Activated CD8-positive, alpha-beta memory T cell treated with anti-CD3 and anti-CD28 coated beads for 24 hours (primary cell): ENCODE results near the gene RAB11FIP3.

Experiments
- DNase-seq: peaks from one replicate; pipeline ENCODE4 v3.0.0-alpha.2; 2020

Gene RAB11FIP3

DNA sequence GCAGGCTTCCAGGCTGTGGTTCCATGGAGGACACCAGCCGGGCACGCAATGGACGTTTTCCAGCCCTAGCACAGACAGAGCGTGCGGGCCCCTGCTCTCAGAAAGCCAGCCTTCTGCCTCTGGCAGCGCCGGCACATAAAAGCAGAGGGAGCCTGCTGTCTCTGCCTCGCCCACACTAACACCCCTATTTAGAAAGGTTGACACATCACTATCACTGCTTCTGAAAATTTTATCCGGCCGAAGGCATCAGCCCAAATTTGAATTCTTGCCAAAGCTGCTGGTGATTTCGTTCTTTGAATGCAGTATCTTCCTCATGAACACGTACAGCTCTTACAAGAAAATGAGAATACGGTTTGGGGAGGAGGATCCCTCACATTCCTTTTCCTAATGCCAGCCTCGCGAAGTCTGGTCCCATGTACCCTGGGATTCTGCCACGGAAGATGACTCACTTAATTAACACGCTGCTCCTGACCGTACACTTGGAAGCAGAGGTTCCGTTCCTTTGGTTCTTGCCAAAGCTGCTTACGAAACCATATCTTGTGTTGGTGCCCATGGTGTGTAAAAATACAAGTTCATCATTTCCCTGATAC is 1.3 kb upstream of the RAB11FIP3 start:
- no peak for DNase-seq

GRCh38 chr16:424623-425081 is 797 bp upstream of the RAB11FIP3 start:
- no peak for DNase-seq

DNA sequence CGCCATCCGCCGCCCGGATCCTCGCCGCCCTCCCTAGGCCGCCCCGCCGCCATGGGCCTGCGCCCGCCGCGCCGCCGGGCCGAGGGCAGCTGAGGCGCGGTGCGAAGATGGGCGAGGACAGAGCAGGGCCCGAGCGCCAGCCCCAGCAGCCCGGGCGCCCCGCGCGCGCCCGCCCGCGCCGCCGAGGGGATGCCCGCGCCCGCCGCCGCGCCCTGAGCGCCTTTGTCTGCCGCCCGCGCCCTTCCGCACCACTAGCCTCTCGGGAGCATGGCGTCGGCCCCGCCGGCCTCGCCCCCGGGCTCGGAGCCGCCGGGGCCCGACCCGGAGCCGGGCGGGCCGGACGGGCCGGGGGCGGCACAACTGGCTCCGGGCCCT is 278 bp downstream of the RAB11FIP3 start:
- DNase-seq: no peak

DNA sequence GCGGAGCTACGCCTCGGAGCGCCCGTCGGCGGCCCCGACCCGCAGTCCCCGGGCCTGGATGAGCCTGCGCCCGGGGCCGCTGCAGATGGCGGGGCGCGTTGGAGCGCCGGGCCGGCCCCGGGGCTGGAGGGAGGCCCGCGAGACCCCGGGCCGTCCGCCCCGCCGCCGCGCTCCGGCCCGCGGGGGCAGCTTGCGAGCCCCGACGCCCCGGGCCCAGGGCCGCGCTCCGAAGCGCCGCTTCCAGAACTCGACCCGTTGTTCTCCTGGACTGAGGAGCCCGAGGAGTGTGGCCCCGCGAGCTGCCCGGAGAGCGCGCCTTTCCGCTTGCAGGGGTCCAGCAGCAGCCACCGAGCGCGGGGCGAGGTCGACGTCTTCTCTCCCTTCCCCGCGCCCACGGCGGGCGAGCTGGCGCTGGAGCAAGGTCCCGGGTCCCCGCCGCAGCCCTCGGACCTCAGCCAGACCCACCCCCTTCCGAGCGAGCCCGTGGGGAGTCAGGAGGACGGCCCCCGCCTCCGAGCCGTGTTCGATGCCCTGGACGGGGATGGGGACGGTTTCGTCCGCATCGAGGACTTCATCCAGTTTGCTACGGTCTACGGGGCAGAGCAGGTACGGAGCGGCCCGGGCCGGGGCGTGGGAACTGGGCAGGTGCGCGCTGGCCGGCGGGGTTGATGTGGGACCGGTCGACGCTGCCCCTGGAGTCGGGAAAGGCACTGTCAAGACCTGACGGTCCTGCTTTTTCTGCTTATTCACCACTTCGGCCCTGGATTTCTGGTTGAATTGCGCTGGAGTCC is 861 bp downstream of the RAB11FIP3 start:
- DNase-seq: peak; percentile 66

- no peak for DNase-seq
Measured at GRCh38 chr16:426906-427249, 1.4 kb downstream of the RAB11FIP3 start.

DNA sequence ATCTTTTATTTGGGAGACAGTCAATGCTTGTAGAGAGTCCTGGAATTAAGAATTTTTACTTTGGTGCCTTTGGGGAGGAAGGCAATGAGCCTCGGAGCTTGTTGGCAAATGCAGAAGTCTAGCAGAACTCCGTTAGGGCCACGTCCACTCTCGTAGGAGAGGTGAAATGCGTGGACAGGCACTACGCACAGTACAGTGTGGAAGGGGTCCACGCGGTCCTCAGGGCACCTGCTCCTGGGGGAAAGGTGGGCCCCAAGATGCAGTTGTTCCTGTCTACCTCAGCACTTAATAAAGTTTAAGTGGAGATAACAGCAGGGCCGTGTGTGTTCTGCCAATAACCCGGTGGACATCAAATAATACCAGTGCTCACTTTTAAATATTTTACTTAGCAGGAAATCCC is 1.8 kb downstream of the RAB11FIP3 start:
- DNase-seq: no peak

DNA sequence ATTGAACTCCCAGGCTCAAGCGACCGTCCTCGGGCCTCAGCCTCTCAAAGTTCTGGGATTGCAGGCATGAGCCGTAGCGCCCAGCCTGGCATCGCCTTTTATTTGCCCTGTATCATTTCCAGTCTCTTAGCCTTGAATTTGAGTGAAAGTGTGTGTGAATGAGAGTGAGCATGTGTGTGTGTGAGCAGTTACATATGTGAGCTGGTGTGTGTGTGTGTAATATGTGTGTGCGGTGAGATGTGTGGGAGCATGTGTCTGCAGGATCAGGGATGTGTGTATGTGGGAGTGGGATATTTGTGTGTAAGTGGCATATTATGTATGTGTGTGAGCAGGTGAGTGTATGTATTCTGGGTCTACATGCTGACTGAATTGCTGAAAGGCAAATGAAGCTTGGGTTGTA is 5.5 kb downstream of the RAB11FIP3 start:
- no peak for DNase-seq

DNA sequence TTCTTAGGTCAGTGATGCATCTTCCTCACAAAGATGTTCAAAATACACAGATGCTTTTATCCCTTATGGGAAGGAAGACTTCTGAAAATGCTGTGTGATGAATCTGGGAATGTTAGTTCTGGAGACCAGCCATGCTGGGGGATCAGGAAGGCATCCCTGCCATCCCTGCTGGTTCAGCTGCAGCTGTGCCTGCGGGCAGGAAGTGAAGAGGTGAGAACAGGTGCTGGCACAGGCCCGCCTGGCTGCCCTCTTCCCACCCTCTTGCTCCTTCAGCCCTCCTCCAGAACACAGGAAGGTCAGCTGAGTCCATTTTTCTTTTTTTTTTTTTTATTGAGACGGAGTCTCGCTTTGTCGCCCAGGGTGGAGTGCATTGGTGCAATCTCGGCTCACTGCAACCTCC is 15.2 kb downstream of the RAB11FIP3 start:
- no peak for DNase-seq

DNA sequence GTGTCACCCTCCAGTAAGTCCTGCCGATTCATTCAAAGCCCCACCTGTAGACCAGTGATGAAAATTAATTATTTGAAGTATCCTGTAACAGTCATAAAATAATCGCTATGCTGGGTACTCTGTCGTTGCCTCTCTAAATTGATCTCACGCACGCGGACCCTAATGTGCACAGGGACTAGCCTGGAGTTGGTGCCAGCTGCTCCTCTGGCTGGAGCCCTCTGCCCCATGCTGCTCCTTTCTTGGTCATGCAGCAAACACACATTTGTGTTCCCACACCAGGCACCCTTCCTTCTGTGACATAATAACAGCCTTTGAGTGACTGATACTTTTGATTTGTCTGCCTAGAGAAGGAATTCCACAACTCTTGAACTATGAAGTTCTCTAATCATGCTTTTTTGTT is 16.0 kb downstream of the RAB11FIP3 start:
- no peak for DNase-seq

- DNase-seq: no peak
Measured at GRCh38 chr16:442976-443375, 17.5 kb downstream of the RAB11FIP3 start.

GRCh38 chr16:444027-444426 is 18.6 kb downstream of the RAB11FIP3 start:
- no peak for DNase-seq

- DNase-seq: no peak
Measured at GRCh38 chr16:445566-445965, 20.1 kb downstream of the RAB11FIP3 start.

- no peak for DNase-seq
Measured at GRCh38 chr16:450385-450784, 24.9 kb downstream of the RAB11FIP3 start.

GRCh38 chr16:450785-451512 is 25.5 kb downstream of the RAB11FIP3 start:
- no peak for DNase-seq

GRCh38 chr16:454397-454940 is 29.0 kb downstream of the RAB11FIP3 start:
- no peak for DNase-seq

- DNase-seq: no peak
Measured at GRCh38 chr16:455453-455852, 30.0 kb downstream of the RAB11FIP3 start.

- no peak for DNase-seq
Measured at GRCh38 chr16:456891-457483, 31.5 kb downstream of the RAB11FIP3 start.

- no peak for DNase-seq
Measured at GRCh38 chr16:457732-458400, 32.4 kb downstream of the RAB11FIP3 start.

DNA sequence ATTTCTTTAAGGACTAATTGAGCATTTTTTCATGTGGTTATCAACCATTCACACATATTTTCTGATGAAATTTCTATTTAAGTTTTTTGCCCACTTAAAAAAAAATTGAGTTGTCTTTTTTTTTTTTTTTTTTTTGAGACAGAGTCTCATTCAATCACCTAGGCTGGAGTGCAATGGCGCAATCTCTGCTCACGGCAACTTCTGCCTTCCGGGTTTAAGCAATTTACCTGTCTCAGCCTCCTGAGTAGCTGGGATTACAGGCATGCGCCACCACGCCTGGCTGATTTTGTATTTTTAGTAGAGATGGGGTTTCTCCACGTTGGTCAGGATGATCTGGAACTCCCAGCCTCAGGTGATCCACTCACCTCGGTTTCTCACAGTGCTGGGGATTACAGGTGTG is 34.3 kb downstream of the RAB11FIP3 start:
- DNase-seq: no peak

GRCh38 chr16:460787-461186 is 35.3 kb downstream of the RAB11FIP3 start:
- no peak for DNase-seq

- DNase-seq: no peak
Measured at GRCh38 chr16:463071-463470, 37.6 kb downstream of the RAB11FIP3 start.

GRCh38 chr16:466651-467050 is 41.2 kb downstream of the RAB11FIP3 start:
- no peak for DNase-seq
